GM15510 (cell line): ENCODE results near the gene APBA2.

Source experiments
- POLR2A ChIP-seq: IDR thresholded peaks from 3 replicates; pipeline ENCODE4 v1.6.1; 2011; ENCODE audit warnings: borderline replicate concordance; ENCODE audit not compliant: insufficient read length; ENCODE audit errors: extremely low read depth

Gene APBA2

DNA sequence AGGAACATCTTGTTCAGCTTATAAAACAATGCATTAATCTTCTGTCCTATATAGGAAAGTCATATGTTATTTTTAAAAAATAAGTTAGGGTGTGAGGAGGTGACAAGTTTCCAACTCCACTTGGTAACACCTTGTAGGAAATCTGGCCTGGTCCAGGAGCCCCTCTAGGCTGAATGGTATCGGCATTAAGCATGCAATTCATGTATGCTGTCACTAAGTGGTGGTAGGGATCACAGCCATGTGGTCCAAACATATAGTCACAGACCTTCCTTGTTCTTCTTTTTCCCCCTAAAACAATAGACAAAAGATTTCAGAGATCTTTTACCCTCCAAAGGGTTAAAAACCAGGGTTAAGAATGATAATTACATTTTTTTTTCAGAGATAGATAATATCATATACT is 4.2 kb upstream of the APBA2 start:
- no peak for TF ChIP-seq POLR2A

DNA sequence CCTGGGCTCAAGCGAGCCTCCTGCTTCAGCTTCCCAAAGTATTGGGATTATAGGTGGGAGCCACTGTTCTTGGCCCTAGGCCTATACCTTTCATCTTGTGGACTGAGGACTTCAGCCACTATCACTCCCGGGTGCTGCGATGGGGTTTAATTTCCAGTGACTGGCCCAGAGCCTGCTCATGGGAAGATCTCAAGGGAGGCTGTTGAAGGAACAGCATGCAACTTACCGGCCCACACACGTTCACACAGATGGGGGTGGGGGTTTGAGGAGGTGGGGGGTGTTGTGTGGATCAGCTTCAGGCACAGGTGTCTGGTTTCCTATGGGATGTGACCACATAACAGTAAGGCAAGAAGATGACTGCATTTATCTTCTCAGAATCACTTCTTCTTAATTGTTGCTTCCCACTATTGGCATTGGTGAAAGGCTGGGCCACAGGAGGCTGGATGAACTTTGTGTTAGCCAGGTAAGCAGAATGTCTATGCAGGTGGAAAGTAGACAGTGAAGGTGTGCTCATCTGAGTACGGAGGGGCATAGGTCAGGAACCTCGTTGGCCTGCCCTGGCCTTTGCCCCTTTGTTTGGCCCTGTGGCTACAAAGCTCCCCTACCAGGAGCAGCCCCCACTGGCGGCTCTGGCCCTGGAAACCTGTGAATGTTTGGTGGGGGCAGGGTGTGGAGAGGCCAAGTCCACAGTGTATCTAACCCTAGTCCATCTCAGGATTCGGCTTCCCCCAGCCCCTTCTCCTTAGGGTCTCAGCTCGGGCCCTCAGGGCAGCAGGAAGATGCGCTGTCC is 1.4 kb upstream of the APBA2 start:
- no peak for TF ChIP-seq POLR2A

DNA sequence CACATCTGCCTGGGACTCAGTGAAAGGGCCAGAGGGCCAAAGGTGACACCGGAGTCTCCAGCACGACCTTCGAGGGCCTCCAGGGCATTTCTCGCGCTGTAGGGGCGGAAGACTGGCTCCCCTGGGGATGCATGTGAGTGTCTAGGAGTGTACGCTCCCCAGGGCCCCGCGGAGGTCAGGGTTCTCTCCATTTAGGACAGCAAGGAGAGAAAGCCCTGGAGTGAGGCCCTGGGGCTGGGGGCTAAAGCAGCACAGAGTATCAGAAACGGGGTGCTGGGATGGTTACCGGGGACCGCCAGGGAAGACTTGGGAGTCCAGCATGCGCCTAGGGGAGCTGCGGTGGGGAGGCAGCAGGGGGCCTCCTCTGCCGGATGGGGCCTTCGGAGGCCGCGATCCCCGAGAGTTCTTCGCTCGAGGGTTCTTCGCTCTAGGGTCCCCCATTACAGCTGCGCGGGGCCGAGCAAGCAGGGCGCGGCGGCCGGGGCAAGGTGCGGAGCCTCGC is 595 bp upstream of the APBA2 start:
- TF ChIP-seq POLR2A = no peak

DNA sequence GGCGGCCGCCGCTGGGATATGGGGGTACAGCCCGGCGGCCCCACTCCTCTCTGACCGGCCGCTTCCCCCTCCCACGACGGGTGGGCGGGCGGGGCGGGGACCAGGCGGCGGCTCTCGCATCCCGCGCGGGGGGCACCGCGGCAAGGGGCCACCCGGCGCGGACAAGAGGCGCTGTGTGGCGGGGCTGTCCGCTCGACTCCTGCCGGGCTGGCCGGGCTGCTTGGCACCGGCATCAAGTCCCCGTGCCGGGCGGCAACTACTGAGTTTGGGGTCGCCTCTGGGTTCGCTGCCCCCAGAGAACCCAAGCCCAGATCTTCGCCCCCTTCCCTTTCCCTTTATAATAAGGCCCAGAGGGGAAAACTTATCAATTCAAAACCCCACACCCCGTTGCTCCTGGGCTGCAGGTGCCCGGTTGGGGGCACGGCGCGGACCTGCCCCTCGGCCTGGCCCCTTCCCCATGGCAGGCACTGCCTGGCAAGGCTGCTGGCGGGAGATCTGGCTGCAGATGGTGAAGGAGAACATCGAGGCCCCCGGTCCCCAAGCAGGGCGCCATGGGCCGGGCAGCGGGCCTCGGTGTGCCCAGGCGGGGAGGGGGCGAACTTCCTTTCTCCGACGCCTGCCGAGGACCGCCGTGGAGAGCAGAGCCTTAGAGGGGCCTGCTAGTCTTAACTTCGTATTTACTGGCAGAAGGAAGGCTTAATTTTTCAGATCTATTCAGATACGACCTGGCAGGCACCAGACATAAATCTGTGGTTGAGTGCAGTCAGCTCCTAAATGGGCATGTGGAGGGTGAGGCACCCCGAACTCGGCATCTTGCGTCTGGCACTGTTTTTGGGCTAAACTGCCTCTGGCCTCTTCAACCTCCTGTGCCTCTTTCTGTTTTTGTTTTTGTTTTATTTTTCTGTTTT is 911 bp downstream of the APBA2 start:
- TF ChIP-seq POLR2A = no peak

DNA sequence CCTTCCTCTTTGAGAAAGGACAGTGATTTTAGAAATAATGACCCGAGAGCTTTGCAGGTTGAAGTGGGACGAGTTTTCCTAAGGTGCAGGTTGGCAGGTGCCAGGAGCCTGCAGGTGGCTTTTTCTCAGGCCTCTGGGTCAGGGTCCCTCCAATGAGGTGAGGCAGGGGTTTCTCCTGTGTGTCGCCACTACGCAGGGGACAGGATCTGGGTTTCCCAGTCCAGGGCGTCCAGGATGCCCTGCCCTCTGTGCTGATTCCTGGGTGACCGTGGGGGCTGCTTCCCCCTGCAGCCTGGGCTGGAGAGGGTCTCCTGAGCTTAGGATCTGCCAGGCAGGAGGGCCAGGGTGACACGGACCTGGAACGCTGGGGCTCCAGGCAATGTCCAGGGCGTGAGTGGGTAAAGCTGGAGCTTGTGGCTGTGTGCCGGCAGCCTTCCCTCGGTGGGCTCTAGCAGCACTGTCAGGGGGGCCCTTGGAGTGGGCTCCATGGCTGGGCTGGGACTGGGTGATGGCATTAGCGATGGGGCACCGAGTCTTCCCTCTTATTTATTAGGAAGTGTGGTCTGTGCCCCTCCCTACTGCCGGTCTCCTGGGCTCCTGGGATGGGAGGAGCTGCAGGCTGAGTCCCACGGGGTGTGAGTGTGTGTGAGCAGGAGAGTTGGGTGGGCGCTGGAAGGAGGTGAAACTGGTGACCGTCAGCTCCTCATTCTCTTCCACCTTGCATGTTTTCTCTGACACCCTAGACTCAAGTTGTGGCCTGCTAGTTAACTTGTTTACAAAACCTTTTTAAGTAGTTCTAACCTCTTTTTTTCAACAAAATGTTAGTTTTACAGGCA is 1.8 kb downstream of the APBA2 start:
- no peak for TF ChIP-seq POLR2A

DNA sequence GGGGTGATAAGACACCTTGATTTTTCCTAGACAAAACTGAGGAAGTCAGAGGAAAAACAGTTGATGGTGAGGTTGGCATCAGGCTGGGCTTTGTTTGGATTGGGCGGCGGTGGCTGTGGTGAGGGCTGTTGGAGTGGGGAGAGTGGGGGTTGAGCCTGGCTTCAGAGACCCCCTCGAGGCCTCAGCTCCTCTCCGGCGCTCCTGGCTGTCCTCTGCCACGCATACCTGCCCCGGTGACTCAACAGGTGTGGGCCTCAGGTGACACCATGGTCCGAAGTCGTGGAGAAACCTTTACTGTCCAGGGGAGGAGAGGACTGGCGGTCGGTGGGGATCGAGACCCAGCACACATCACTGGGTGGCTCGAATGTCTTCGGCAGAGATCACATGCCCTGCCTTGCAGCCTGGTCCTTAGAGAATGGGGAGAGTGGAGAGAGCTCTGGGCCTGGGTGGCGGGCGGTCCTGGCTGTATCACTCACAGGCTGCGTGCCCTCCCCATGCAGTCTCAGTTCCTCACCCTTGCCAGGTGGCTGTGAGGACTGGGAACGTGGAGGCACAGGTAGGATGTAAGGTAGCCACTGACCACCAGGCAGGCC is 2.6 kb downstream of the APBA2 start:
- no peak for TF ChIP-seq POLR2A

DNA sequence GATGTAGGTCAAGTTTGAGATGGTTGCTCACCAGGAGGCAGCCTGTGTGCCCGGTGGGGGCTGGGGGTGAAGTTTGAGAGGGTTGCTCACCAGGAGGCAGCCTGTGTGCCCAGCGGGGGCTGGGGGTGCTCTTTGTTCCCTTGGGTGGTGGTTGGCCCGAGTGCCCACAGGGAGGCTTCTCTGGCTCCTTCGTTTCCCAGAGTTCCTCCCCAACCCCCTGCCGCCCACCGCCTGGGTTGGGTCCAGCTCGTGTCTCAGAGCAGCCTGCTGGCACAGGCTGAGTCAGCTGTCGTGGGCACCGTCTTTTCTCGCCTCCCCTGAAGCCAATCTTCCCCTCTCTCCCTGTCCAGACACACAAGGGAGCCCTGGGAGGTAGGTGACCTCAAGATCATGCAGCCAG is 3.1 kb downstream of the APBA2 start:
- TF ChIP-seq POLR2A = no peak

DNA sequence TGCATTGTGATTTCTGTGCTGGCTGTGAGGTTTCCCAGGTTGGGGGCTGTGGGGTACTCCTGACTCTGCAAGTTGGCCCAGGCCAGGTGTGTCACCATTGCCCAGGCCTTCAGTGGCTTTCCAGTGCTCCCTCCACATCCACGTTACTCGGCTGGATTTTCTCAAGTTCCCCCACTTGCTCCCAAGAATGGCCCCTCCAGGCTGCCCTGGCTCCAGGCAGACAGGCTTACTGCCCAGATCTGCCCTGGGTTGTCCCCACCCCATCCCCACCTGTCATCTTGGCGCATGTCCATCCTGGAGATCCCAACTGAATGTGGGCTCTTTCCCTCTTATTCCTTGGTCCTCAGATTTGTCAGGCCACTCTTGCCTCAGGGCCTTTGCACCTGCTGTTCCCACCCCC is 3.6 kb downstream of the APBA2 start:
- no peak for TF ChIP-seq POLR2A

DNA sequence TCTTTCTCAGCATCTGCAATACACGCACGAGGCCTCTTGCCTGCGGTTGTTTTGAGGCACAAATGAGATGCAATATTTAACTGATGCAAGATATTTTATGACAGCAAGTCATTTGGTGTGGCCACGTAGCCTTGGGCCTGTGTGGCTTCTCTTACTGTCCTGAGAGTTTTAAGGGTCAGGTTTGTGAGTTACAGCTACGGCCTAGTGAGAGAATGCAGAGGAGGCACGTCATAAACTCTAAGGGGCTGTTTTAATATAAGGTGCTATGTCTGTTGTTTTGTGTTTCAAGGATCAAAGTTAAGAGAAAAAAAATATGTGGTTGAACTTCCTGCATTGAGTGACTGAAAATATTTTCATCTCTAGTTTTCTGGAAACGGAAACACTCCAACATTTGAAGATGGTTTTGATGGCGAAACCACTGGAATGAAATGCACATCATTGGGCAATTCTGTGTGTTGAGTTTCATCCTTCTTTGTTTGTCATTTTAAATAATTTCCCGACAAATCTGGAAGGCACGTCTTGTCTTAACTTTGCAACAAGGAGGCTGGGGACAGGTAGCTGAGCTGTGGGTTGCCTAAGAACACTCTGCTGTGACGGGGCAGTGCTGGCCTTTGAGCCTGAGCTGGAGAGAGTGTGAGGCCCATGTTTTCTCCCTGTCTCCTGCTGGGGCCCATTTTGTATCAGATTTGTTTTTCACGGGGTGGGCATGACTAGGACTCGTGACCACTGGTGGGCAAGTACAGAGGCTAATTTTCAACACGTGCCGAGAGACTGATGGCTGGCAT is 5.1 kb downstream of the APBA2 start:
- no peak for TF ChIP-seq POLR2A

DNA sequence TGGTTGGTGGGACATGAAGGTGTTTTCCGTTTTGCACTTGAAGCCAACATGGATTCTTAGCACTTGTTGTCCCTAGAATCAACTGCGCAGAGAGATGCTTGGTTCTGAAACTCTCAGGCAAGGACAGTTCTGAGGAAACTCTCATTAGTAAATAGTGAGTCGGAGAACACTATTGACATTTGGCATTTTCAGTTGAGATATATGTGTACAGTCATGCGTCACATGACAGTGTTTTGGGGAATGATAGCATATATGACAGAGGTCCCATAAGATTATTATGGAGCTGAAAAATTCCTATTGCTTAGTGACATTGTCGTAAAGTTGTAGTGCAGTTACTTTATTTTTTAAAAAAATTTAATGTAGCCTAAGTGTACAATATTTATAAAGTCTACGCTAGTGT is 5.8 kb downstream of the APBA2 start:
- no peak for TF ChIP-seq POLR2A

DNA sequence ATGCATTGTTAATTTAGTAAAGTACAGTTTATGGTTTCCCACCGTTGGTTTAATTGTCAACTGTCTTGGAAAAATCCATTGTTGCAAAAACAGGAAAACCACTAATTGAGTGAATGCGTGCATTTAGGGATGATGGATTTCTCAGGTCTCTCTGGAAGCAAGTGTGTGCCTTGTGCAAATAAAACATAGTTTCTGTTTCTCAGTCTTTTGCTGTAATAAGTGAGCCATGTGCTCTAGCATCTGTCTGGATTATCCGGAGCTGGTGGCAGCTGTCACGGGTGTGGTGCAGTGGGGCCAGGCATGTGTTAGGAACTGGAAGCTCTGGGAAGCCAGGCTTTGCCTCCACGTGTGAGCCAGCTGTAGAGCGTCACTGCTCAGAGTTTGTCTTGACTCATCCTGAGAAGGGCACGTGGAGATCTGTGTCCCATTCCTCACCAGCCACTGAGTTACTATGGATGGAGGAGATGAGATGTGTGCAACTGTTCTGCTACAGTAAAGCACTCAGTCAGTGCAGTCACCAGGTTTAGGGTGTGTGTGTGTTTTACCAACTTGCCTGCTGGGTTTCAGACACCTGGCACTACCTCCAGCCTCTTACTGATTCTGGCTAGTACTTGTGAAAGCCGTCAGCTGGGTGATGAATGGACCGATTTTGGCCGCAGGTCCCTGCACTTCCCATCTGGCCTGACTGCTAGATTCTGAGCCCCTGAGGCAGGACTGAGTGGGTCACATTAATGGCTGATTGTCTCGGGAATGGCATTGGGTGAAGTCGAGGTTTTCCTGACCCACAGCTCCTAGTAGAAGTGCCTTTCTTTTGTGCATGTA is 7.2 kb downstream of the APBA2 start:
- no peak for TF ChIP-seq POLR2A

DNA sequence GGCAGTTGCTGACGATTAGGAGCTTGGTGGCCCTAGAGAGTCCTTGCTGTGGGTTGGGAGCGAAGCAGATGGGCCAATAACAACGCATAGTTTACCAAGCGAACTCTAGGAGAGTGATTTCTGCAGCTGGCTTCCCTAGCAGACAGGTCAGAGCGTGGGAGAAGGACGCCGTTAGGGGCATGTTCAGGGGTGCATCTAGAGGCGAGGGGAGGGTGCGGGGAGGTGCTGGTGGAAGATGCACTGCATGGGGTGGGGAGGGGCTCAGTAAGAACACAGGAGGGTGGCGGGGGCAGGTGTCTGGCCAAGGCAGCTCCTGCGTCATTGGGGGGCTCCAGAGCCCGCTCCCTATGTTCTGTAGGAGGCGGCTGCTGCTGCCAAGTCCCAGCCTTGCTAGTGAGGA is 8.9 kb downstream of the APBA2 start:
- TF ChIP-seq POLR2A = no peak

DNA sequence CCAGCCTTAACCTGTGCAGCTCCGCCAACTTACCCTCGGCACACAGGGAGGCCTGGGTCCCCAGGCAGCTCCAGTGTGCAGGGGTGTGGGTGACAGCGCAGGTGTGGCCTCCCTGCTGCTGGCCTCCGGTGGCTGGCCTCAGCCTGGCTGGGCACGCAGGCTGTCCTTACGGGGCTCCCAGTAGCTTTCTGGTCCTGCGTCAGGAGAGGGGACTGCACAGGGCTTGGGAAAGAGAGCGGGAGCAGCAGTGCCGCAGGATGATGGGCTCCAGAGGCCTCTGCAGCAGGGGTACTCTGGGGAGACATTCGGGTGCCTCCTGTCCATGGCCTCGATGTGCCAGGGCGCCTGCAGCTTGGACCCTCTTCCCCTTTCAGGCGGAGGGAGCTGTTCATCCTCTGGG is 9.4 kb downstream of the APBA2 start:
- TF ChIP-seq POLR2A = no peak
